Measurements from ENCODE around the gene TBXAS1.

Gene TBXAS1

GRCh38 chr7:139930286-139930965 lies 101.4 kb downstream of the TBXAS1 start:
- no peak overlapping the region for H3K27ac ChIP-seq (ENCODE audit: low read length)
- no peak overlapping the region for H3K4me3 ChIP-seq (ENCODE audit: low read length)
- H3K4me1 ChIP-seq (ENCODE audit: control insufficient read depth, insufficient read depth, low read length), result no peaks in the 10 kb centered on the region
- no peaks in the 10 kb centered on the region for H3K36me3 ChIP-seq (ENCODE audit: control insufficient read depth, insufficient read depth, low read length)
- no peaks in the 10 kb centered on the region for H3K9me3 ChIP-seq (ENCODE audit: control insufficient read depth, insufficient read depth, low read length)
- H3K27me3 ChIP-seq (ENCODE audit: control insufficient read depth, insufficient read depth, low read length), result no peaks in the 10 kb centered on the region
- WGBS (ENCODE audit: insufficient coverage, insufficient read length), result no CpG with 5 or more reads among the region's 6 CpGs
- DNase-seq (ENCODE audit: low read depth, low spot score), result no peak

GRCh38 chr7:139931190-139931934 lies 102.3 kb downstream of the TBXAS1 start:
- no peak for DNase-seq (ENCODE audit: low read depth, low spot score)
- Histone ChIP-seq H3K36me3 (ENCODE audit: control insufficient read depth, insufficient read depth, low read length) (no peaks in the 10 kb centered on the region), H3K9me3 (ENCODE audit: control insufficient read depth, insufficient read depth, low read length) (no peaks in the 10 kb centered on the region), H3K4me3 (ENCODE audit: low read length) (no peak overlapping the region), H3K4me1 (ENCODE audit: control insufficient read depth, insufficient read depth, low read length) (no peaks in the 10 kb centered on the region), H3K27me3 (ENCODE audit: control insufficient read depth, insufficient read depth, low read length) (no peaks in the 10 kb centered on the region), H3K27ac (ENCODE audit: low read length) (no peak overlapping the region)
- WGBS (ENCODE audit: insufficient coverage, insufficient read length), result no CpG with 5 or more reads among the region's 8 CpGs

DNA sequence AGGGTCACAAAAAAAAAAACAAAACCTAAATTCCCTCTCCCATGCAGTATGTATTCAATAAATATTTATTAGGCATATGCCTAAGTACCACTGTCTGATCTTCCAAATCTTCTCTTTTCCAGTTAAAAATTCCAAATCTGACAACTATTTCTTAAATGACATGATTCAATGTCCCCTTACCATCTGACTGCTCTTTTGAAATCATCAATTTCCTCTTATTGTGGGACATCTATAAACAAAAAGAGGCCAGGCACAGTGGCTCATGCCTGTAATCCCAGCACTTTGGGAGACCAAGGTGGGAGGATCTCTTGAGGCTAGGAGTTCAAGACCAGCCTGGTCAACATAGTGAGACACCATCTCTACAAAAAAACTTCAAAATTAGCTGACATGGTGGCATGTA lies 103.5 kb downstream of the TBXAS1 start:
- Histone ChIP-seq H3K4me3 (ENCODE audit: low read length) (no peak overlapping the region), H3K4me1 (ENCODE audit: control insufficient read depth, insufficient read depth, low read length) (no peaks in the 10 kb centered on the region), H3K27ac (ENCODE audit: low read length) (no peak overlapping the region), H3K36me3 (ENCODE audit: control insufficient read depth, insufficient read depth, low read length) (no peaks in the 10 kb centered on the region), H3K9me3 (ENCODE audit: control insufficient read depth, insufficient read depth, low read length) (no peaks in the 10 kb centered on the region), H3K27me3 (ENCODE audit: control insufficient read depth, insufficient read depth, low read length) (no peaks in the 10 kb centered on the region)
- DNase-seq (ENCODE audit: low read depth, low spot score), result no peak

DNA sequence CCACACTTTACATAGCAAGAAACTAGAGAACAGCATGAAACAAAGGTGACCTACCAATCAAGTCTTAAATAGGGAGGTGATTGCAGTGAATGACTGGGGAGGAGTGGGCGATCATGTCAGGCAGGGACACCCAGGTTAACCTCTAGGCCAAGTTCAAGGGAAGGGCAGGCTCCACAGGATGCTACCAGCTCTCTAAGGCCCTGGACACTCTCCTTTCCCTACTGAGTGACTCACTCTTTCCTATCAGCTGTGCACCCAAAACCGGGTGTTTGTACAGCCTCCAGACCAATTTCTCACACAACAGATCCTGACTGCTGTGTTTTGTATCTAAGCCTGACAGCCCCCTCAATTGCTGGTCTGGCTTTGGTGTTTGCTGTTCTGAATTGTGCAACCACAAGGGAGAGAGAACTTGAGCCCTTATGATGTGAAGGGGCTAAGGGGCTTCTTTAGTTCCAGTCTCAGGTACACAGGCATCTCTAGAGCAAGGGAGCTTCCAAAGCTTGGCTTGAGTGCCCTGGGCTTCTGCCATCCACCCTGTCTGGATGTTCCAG lies 107.8 kb downstream of the TBXAS1 start:
- no peaks in the 10 kb centered on the region for H3K36me3 ChIP-seq (ENCODE audit: control insufficient read depth, insufficient read depth, low read length)

GRCh38 chr7:139937715-139938114 lies 108.7 kb downstream of the TBXAS1 start:
- H3K36me3 ChIP-seq (ENCODE audit: control insufficient read depth, insufficient read depth, low read length), result no peaks in the 10 kb centered on the region
- no peak for DNase-seq (ENCODE audit: low read depth, low spot score)
- H3K4me1 ChIP-seq (ENCODE audit: control insufficient read depth, insufficient read depth, low read length), result no peaks in the 10 kb centered on the region
- H3K27ac ChIP-seq (ENCODE audit: low read length), result no peak overlapping the region
- no peaks in the 10 kb centered on the region for H3K27me3 ChIP-seq (ENCODE audit: control insufficient read depth, insufficient read depth, low read length)
- WGBS (ENCODE audit: insufficient coverage, insufficient read length), result no CpG with 5 or more reads among the region's 6 CpGs
- H3K4me3 ChIP-seq (ENCODE audit: low read length), result no peak overlapping the region
- no peaks in the 10 kb centered on the region for H3K9me3 ChIP-seq (ENCODE audit: control insufficient read depth, insufficient read depth, low read length)

More for the DNA sequence above, 107.8 kb downstream of the TBXAS1 start:
- Histone ChIP-seq H3K9me3 (ENCODE audit: control insufficient read depth, insufficient read depth, low read length) (no peaks in the 10 kb centered on the region), H3K4me1 (ENCODE audit: control insufficient read depth, insufficient read depth, low read length) (no peaks in the 10 kb centered on the region), H3K27me3 (ENCODE audit: control insufficient read depth, insufficient read depth, low read length) (no peaks in the 10 kb centered on the region), H3K27ac (ENCODE audit: low read length) (no peak overlapping the region), H3K4me3 (ENCODE audit: low read length) (no peak overlapping the region)
- WGBS (ENCODE audit: insufficient coverage, insufficient read length), result no CpG with 5 or more reads among the region's 2 CpGs
- no peak for DNase-seq (ENCODE audit: low read depth, low spot score)

GRCh38 chr7:139940866-139941265 lies 111.8 kb downstream of the TBXAS1 start:
- WGBS (ENCODE audit: insufficient coverage, insufficient read length), result no CpG with 5 or more reads among the region's 2 CpGs
- Histone ChIP-seq H3K9me3 (ENCODE audit: control insufficient read depth, insufficient read depth, low read length) (no peaks in the 10 kb centered on the region), H3K4me3 (ENCODE audit: low read length) (no peak overlapping the region), H3K4me1 (ENCODE audit: control insufficient read depth, insufficient read depth, low read length) (no peaks in the 10 kb centered on the region), H3K27ac (ENCODE audit: low read length) (no peak overlapping the region), H3K27me3 (ENCODE audit: control insufficient read depth, insufficient read depth, low read length) (no peaks in the 10 kb centered on the region), H3K36me3 (ENCODE audit: control insufficient read depth, insufficient read depth, low read length) (no peaks in the 10 kb centered on the region)
- no peak for DNase-seq (ENCODE audit: low read depth, low spot score)

GRCh38 chr7:139941421-139941820 lies 112.4 kb downstream of the TBXAS1 start:
- Histone ChIP-seq H3K27me3 (ENCODE audit: control insufficient read depth, insufficient read depth, low read length) (no peaks in the 10 kb centered on the region), H3K4me3 (ENCODE audit: low read length) (no peak overlapping the region), H3K36me3 (ENCODE audit: control insufficient read depth, insufficient read depth, low read length) (no peaks in the 10 kb centered on the region), H3K9me3 (ENCODE audit: control insufficient read depth, insufficient read depth, low read length) (no peaks in the 10 kb centered on the region), H3K4me1 (ENCODE audit: control insufficient read depth, insufficient read depth, low read length) (no peaks in the 10 kb centered on the region), H3K27ac (ENCODE audit: low read length) (no peak overlapping the region)
- DNase-seq (ENCODE audit: low read depth, low spot score), result no peak
- no CpG with 5 or more reads among the region's 3 CpGs for WGBS (ENCODE audit: insufficient coverage, insufficient read length)

- no peaks in the 10 kb centered on the region for H3K9me3 ChIP-seq (ENCODE audit: control insufficient read depth, insufficient read depth, low read length)
- no peak overlapping the region for H3K27ac ChIP-seq (ENCODE audit: low read length)
- no peaks in the 10 kb centered on the region for H3K27me3 ChIP-seq (ENCODE audit: control insufficient read depth, insufficient read depth, low read length)
- no peaks in the 10 kb centered on the region for H3K36me3 ChIP-seq (ENCODE audit: control insufficient read depth, insufficient read depth, low read length)
- no CpG with 5 or more reads among the region's 2 CpGs for WGBS (ENCODE audit: insufficient coverage, insufficient read length)
- H3K4me1 ChIP-seq (ENCODE audit: control insufficient read depth, insufficient read depth, low read length), result no peaks in the 10 kb centered on the region
- no peak overlapping the region for H3K4me3 ChIP-seq (ENCODE audit: low read length)
- DNase-seq (ENCODE audit: low read depth, low spot score), result no peak
Measured at GRCh38 chr7:139941866-139942265, 112.8 kb downstream of the TBXAS1 start.

DNA sequence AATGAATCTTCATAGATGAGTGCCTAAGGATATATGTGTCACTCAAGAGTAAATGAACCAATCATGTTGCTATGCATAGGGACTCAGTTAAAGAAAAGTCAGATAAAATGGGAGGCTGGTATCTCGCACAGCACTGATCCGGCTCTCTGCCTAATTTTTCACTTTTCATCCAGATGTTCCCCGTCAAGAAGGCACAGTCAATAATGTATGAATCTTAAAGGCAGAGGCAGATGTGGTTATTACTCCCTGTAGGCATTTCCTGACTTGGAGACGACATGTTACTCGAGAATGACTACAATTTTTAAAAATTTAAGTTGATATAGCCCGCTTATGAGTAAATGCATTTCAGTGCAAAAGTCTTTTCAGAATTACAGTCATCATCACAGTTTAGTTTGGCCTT lies 113.6 kb downstream of the TBXAS1 start:
- no peak for DNase-seq (ENCODE audit: low read depth, low spot score)
- Histone ChIP-seq H3K4me3 (ENCODE audit: low read length) (no peak overlapping the region), H3K4me1 (ENCODE audit: control insufficient read depth, insufficient read depth, low read length) (no peaks in the 10 kb centered on the region), H3K9me3 (ENCODE audit: control insufficient read depth, insufficient read depth, low read length) (no peaks in the 10 kb centered on the region), H3K27me3 (ENCODE audit: control insufficient read depth, insufficient read depth, low read length) (no peaks in the 10 kb centered on the region), H3K27ac (ENCODE audit: low read length) (no peak overlapping the region), H3K36me3 (ENCODE audit: control insufficient read depth, insufficient read depth, low read length) (no peaks in the 10 kb centered on the region)
- WGBS (ENCODE audit: insufficient coverage, insufficient read length), result no CpG with 5 or more reads among the region's 6 CpGs

GRCh38 chr7:139943401-139943800 lies 114.3 kb downstream of the TBXAS1 start:
- 100% methylated on average over 2 of the region's 4 CpGs for WGBS (ENCODE audit: insufficient coverage, insufficient read length)
- H3K9me3 ChIP-seq (ENCODE audit: control insufficient read depth, insufficient read depth, low read length), result no peaks in the 10 kb centered on the region
- no peak overlapping the region for H3K4me3 ChIP-seq (ENCODE audit: low read length)
- H3K27me3 ChIP-seq (ENCODE audit: control insufficient read depth, insufficient read depth, low read length), result no peaks in the 10 kb centered on the region
- H3K27ac ChIP-seq (ENCODE audit: low read length), result no peak overlapping the region
- H3K36me3 ChIP-seq (ENCODE audit: control insufficient read depth, insufficient read depth, low read length), result no peaks in the 10 kb centered on the region
- DNase-seq (ENCODE audit: low read depth, low spot score), result no peak
- no peaks in the 10 kb centered on the region for H3K4me1 ChIP-seq (ENCODE audit: control insufficient read depth, insufficient read depth, low read length)
